GM10847 (cell line): ENCODE measurements around the gene GGN.

Experiments used
- POLR2A ChIP-seq: IDR thresholded peaks from 2 replicates; pipeline ENCODE4 v1.6.1; 2011; ENCODE audit not compliant: insufficient read length; ENCODE audit errors: extremely low read depth

GGN gene

DNA sequence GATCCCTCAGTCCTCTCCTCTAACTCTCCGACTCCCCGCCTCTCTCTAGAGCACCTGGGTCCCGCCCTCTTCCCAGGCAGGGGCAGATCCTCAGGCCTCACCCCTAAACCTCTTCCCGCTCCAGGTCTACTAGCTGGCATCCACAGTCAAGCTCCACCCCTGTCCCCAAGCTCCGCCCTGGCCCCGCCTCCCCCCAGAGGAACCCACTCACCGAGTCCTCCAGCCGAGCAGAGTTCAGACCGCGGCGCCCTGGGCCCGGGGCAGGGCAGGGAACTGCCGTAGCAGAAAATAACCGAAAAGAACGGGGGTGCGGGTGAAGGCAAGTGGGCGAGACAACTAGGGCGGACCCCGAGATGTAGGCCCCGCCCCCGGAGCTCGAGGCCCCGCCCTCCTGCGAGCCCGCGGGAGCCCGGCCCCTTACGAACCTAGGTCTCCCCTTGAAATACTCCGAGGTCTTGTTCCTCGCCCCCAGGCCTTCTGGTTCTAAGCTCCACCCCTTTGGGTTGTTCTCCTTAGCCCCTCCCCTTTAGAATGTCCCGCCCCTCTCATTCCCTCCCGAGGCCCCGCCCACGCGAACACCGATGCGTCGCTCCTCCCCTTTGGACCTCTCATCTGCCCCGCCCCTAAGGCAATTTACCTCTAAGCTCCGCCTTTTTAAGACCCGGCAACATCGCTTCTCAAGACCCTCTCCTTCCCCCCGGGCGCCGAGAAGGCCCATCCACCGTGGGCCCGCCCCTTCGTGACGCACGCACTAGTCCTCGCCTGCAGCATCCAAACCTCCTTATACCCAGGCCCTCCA, at the start of gene GGN:
GGN (minus strand) TSS at position 485 of the 799 bp plus-strand sequence. CDS start 773 bp downstream, outside the sequence.
- no peak for TF ChIP-seq POLR2A

DNA sequence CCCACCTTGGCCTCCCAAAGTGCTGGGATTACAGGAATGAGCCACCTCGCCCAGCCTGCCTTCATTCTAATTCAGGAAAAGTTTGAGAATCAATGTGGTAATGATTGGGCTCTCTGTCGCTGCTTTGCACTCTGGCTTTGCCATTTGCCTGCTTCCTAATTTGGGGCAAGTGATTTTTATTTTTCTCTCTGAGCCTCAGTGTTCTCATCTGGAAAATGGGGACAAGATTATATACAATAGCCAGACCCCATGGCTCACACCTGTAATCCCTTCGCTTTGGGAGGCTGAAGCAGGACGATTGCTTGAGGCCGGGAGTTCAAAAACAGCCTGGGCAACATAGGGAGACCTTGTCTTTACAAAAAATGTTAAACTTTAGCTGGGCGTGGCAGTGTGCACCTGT, 49.5 kb upstream of the GGN start:
- no peak for TF ChIP-seq POLR2A

- TF ChIP-seq POLR2A: no peak
Observed at GRCh38 chr19:38434549-38435051, 46.8 kb upstream of the GGN start.

GRCh38 chr19:38433268-38433733, 45.5 kb upstream of the GGN start, which contains the start of gene RYR1:
TSS of gene RYR1 (plus strand) at chr19:38433691. CDS start at chr19:38433830, 139 bp downstream.
- TF ChIP-seq POLR2A: no peak

GRCh38 chr19:38430931-38431330, 43.1 kb upstream of the GGN start:
- TF ChIP-seq POLR2A: no peak

DNA sequence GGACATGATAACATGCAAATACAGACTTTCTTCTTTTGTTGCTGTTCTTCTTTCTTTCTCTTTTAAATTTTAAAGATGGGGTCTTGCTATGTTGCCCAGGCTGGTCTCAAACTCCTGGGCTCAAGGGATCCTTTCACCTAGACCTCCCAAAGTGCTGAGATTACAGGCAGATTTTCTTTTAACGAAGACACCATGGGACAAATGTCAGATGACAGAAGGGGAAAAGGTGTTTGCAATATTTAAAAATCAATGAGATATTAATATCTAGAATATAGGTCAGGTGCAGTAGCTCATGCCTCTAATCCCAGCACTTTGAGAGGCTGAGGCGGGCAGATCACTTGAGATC, 42.0 kb upstream of the GGN start:
- no peak for TF ChIP-seq POLR2A

DNA sequence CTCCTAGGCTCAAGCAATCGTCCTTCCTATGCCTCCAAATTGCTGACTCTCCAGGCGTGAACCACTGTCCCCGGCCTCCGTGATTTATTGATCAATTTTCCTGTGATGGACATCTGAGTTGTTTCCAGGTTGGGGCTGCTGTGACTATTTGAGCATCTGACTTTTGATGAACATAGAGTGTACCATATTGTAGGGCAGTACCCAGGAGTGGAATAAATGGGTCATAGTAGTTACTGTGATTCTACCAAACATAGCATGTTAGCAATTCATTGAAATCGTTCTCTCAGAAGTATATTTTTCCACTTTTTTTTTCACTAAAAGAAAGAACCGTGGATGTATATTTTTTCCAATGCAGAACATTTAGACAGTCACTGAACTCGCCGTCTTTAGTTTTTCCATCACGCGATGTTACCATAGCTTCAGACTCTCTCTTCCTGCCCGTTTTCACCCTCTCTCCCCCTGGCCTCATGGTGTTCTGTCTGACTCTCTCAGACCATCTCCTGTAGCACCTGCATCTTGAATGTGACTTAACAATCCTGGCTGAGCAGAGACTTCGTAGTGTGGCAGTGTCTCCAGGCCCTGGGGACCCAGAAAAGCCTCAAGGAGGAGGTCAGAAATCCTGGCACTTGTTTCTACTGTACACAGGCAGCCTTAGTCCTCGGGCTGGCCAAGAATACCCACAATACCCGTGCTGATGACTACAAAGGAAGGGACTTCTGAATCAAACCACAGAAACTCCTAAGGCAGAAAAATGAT, 41.4 kb upstream of the GGN start:
- no peak for TF ChIP-seq POLR2A

DNA sequence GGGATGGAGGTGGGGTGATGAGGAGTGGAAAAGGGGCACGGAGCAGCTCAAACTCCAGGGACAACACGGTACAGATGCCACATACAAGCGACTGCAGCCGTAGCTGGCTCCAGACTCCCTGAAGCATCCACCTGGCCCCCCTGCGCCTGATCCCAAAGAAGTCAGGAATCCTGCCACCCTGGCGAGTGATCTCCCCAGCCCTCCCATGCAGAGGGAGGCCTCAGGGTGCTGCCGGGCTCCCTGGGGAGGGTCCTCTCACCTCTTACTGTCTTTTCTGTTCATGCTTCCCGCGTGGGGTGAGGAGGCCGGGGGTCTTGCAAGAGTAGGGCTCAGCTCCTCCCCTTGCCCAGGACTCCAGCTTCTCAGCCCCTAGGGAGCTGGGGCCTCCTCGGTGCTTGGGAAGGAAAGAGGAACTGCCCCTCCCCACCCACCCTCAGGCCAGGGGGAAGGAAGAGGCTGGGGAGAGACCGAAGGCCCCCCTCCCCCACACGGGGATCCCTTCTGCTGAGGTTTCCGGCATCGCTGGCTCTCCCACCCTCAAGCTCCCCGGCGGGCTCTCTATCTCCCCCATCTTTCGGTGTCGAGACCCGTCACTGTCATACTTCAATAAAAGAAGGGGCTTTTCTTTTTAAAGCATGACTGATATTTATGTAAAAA, 38.1 kb upstream of the GGN start, which contains the start of gene RASGRP4:
RASGRP4 (minus strand) TSS at position 410 of the 657 bp plus-strand sequence; CDS start at position 282, 128 bp downstream.
- no peak for TF ChIP-seq POLR2A

- no peak for TF ChIP-seq POLR2A
Observed at GRCh38 chr19:38425222-38425809, 37.5 kb upstream of the GGN start.

DNA sequence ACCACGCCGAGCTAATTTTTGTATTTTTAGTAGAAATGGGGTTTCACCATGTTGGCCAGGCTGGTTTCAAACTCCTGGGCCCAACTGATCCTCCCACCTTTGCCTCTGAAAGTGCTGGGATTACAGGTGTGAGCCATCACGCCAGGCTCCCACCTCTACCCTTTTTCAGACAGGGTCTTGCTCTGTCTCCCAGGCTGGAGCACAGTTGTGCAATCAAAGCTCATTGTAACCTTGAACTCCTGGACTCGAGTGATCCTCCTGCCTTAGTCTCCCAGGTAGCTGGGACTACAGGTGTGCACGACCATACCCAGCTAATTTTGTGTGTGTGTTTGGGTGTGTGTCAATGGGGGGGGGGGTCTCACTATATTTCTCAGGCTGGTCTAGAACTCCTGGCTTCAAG, 36.4 kb upstream of the GGN start:
- TF ChIP-seq POLR2A: no peak

- TF ChIP-seq POLR2A: no peak
Observed at GRCh38 chr19:38422438-38422837, 34.6 kb upstream of the GGN start.

DNA sequence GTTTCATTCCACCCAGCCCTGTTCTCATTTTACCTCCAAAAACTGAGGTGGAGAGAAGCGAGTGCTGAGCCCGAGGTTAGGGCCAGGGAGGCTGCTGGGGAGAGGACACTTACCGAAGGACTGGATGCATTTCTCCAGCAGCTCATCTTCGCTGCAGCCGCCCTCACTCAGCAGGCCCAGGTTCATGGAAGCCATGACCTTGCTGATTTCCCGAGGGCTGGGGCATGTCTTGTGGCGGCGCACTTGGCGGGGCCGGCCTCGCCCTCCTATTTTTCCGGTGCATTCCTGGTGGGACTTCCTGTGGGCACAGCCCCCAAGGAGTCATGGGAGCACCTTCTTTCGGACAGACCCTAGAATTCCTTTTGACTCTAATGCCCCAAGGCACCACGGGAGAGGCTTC, 34.0 kb upstream of the GGN start:
- no peak for TF ChIP-seq POLR2A

- no peak for TF ChIP-seq POLR2A
Observed at GRCh38 chr19:38420935-38421334, 33.1 kb upstream of the GGN start.

- TF ChIP-seq POLR2A: no peak
Observed at GRCh38 chr19:38417544-38418506, 30.0 kb upstream of the GGN start.
